DMS114 treated with DMSO at 0.1 percent for 48 hours (cell line): Measurements from ENCODE around the gene RAB8B.

ENCODE experiments used
- DNase-seq: peaks from one replicate; lab custom pipeline; 2025; ENCODE audit not compliant: unreplicated experiment; lab: John Stamatoyannopoulos, UW

The RAB8B gene

GRCh38 chr15:63260791-63261190 is 71.4 kb downstream of the RAB8B start:
- DNase-seq, result no peak

- DNase-seq, result no peak
Observed at GRCh38 chr15:63261311-63261710, 71.9 kb downstream of the RAB8B start.

GRCh38 chr15:63263519-63263918 is 74.1 kb downstream of the RAB8B start:
- DNase-seq, result no peak

- DNase-seq, result no peak
Observed at GRCh38 chr15:63264688-63265293, 75.4 kb downstream of the RAB8B start.

GRCh38 chr15:63274427-63274826 is 85.0 kb downstream of the RAB8B start:
- no peak for DNase-seq

GRCh38 chr15:63276342-63277037 is 87.1 kb downstream of the RAB8B start:
- peak; percentile 35 for DNase-seq

GRCh38 chr15:63277038-63277892 is 87.9 kb downstream of the RAB8B start, which contains the start of gene APH1B:
TSS of gene APH1B (plus strand) at chr15:63277605. CDS start at chr15:63277624, 19 bp downstream.
- peak; percentile 56 for DNase-seq

- no peak for DNase-seq
Observed at GRCh38 chr15:63277893-63278456, 88.6 kb downstream of the RAB8B start.

GRCh38 chr15:63283126-63283525 is 93.7 kb downstream of the RAB8B start:
- DNase-seq, result no peak

GRCh38 chr15:63284335-63284734 is 94.9 kb downstream of the RAB8B start:
- DNase-seq, result no peak

- DNase-seq, result no peak
Observed at GRCh38 chr15:63287109-63287508, 97.7 kb downstream of the RAB8B start.

- DNase-seq, result no peak
Observed at GRCh38 chr15:63288342-63288741, 98.9 kb downstream of the RAB8B start.

GRCh38 chr15:63288778-63289378 is 99.5 kb downstream of the RAB8B start:
- DNase-seq, result peak; percentile 77

- DNase-seq, result no peak
Observed at GRCh38 chr15:63291507-63291906, 102.1 kb downstream of the RAB8B start.

- no peak for DNase-seq
Observed at GRCh38 chr15:63292241-63292640, 102.8 kb downstream of the RAB8B start.

GRCh38 chr15:63292771-63293170 is 103.4 kb downstream of the RAB8B start:
- DNase-seq, result no peak

- no peak for DNase-seq
Observed at GRCh38 chr15:63294359-63294758, 105.0 kb downstream of the RAB8B start.

- DNase-seq, result no peak
Observed at GRCh38 chr15:63295341-63295740, 105.9 kb downstream of the RAB8B start.

- no peak for DNase-seq
Observed at GRCh38 chr15:63296195-63296594, 106.8 kb downstream of the RAB8B start.

GRCh38 chr15:63299943-63300575 is 110.7 kb downstream of the RAB8B start:
- no peak for DNase-seq

- no peak for DNase-seq
Observed at GRCh38 chr15:63301088-63301487, 111.7 kb downstream of the RAB8B start.
